H1 (cell line): ENCODE measurements around the gene NCEH1. TPM values are rescaled to one million over a fixed set of nuclear protein-coding genes. Genes with fewer than 3 reads are reported as not detected.

Source experiments
- CHD7 ChIP-seq: fragments of 300-600 bp; sonication (generic); IDR thresholded peaks from 2 replicates; pipeline ENCODE4 v1.7.1; 2012; ENCODE audit warnings: low read length, moderate library complexity, mild to moderate bottlenecking, inconsistent platforms; ENCODE audit not compliant: insufficient replicate concordance
- polyA plus RNA-seq, 7 experiments: library from polyadenylated mRNA; depleted of rRNA in 3 of 7; stranded (reverse) in 5 of 7; unstranded in 2 of 7; fragments of >200 nt in 5 of 7; fragments of 200-250 nt in 2 of 7; gene quantifications; 1 replicate in 5 of 7; 2 replicates in 1 of 7; 4 replicates in 1 of 7; pipeline versions ENCODE4 v1.2.1 to v1.2.3, GENCODE V29; 2011 to 2013; ENCODE audit warnings: missing spikeins in 2 of 7, mixed read lengths in 2 of 7
- total RNA-seq: library from RNA; stranded (reverse); fragmentation: NEBNext Ultra II Directional; extraction: Animal tissue kit (Norgen Biotek cat#: 25700); gene quantifications from 2 replicates; pipeline ENCODE4 v1.2.1, GENCODE V29; 2021

NCEH1 gene
- total and polyA plus RNA-seq, 2 of the 8 experiments (the other 6 are each of a cell fraction or from before 2014, with no cell fraction given), result 2.2 to 6.4 TPM

DNA sequence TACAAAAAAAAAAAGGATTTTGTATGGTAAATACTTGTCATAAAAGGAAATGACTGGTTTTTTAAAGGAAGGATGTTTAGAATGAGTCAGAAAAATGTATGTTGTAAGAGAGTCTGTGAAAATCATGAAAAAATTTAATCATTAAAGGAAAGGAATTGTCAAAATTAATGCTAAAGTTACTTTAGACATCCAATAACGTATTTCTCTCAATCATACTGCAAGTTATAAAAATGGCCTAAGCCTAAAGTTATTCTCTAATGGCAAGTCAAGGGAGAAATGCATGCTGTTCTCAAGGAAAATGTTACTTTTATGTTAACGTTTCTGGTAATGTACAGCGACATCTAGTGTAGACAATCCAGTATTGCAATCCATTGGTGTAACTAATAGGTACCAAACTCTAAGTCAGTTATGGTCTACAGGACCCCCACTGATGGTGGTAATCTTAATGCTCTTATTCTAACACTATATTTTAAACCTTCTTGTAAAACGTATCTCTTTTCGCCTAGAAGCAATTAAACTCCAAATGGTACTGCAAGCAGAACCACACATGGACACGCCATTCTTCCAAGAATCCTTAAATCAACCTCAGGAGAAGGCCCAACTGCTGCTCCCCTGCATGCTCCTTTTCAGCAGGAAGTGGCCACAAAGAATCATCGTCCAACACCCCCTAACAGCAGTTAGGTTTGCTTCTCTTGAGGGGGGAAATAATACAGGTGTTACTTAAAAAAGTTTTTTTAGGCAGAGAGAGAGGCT, 35.2 kb downstream of the NCEH1 start (continued):
- TF ChIP-seq CHD7, result no peak
- TF ChIP-seq, all 59 proteins: peak for 3
